Thyroid gland (tissue), 4 donors: ENCODE results near the gene ZNF618. TPM values are rescaled to one million over a fixed set of nuclear protein-coding genes. Genes with fewer than 3 reads are reported as not detected.

ENCODE experiments used
- DNase-seq, 2 donors: peaks; one replicate each; pipeline ENCODE4 v3.0.0-alpha.2; 2019
- H3K27ac ChIP-seq, 3 donors: fragments of 200-600 bp; sonication (generic); 1 replicate in 2 of 3; 2 replicates in 1 of 3; pipeline ENCODE4 v1.5.1; 2016 to 2019; ENCODE audit warnings: mild to moderate bottlenecking in 1 of 3, moderate library complexity in 1 of 3
- H3K27me3 ChIP-seq: fragments of 200-600 bp; sonication (generic); one replicate; pipeline ENCODE4 v1.5.1; 2019
- H3K36me3 ChIP-seq, 2 donors: fragments of 200-600 bp; sonication (generic); one replicate each; pipeline ENCODE4 v1.5.1; 2016 to 2019
- H3K4me1 ChIP-seq, 2 donors: fragments of 200-600 bp; sonication (generic); one replicate each; pipeline ENCODE4 v1.5.1; 2017 to 2019
- H3K4me3 ChIP-seq, 3 donors: fragments of 200-600 bp; sonication (generic); replicated peaks in 1 of 3; 1 replicate in 2 of 3; 2 replicates in 1 of 3; pipeline ENCODE4 v1.5.1; 2016; ENCODE audit warnings: mild to moderate bottlenecking in 1 of 3
- H3K9me3 ChIP-seq: fragments of 200-600 bp; sonication (generic); one replicate; pipeline ENCODE4 v1.5.1; 2017
- CTCF ChIP-seq, 6 experiments: fragments of 200-600 bp in 3 of 6; fragments of 450-650 bp in 3 of 6; sonication (generic) in 3 of 6; IDR thresholded peaks; one replicate each; pipeline ENCODE4 v1.5.1; 2016 to 2019; ENCODE audit warnings: antibody characterized with exemption in 6 of 6, mild to moderate bottlenecking in 2 of 6, inconsistent platforms in 1 of 6, moderate library complexity in 1 of 6
- POLR2A ChIP-seq, 2 donors: fragments of 450-650 bp; IDR thresholded peaks; one replicate each; pipeline ENCODE4 v1.6.1; 2017; ENCODE audit warnings: antibody characterized with exemption in 2 of 2, mild to moderate bottlenecking in 2 of 2, moderate library complexity in 1 of 2
- WGBS, 2 donors: methylation state at CpG; one replicate each; pipeline ENCODE4 v1.1.5; 2017; 5-methylcytosine and 5-hydroxymethylcytosine counted together
- intact Hi-C: fragments of 100-400 bp; cut with DNase I; formaldehyde crosslinking; loops from one replicate; pipeline ENCODE4 v1.15.1; 2023
- total RNA-seq, 4 donors: library from RNA; depleted of rRNA; stranded (reverse); fragments of >200 nt; gene quantifications; one replicate each; pipeline ENCODE4 v1.2.3, GENCODE V29; 2016

ZNF618 gene
- total RNA-seq, 4 donors from 2014 or later = 9.9 to 17.5 (median 15.5) TPM

- Histone ChIP-seq H3K27me3 (no peaks in the 10 kb centered on the region), H3K9me3 (no peaks in the 10 kb centered on the region), H3K4me3 (no peak overlapping the region), H3K27ac (no peak overlapping the region), H3K36me3 (peaks cover 13 to 15% of the 10 kb centered on the region in 2 donors), H3K4me1 (peaks cover 2 to 8% of the 10 kb centered on the region in 2 donors)
- WGBS, 2 donors = 76% methylated on average over 10 to 11 of the region's 12 CpGs
- peak in 1 of 2 donors; percentile 12 for DNase-seq
- peak in 5 of 6 experiments; percentile 11 to 36 (median 25) for TF ChIP-seq CTCF (IDR thresholded peaks at IDR 0.05)
- TF ChIP-seq POLR2A (IDR thresholded peaks at IDR 0.05) = no peak
- intact Hi-C loops = loop anchor here (10.0 kb wide), 1 partner anchor 229 kb away; no protein-coding TSS in a partner anchor
These were observed 157.4 kb downstream of the ZNF618 start for GRCh38 chr9:114033397-114034103.

GRCh38 chr9:114034196-114034595 is 158.1 kb downstream of the ZNF618 start:
- no peak overlapping the region for H3K27ac ChIP-seq
- no peaks in the 10 kb centered on the region for H3K9me3 ChIP-seq
- H3K4me1 ChIP-seq = peaks cover 6 to 14% of the 10 kb centered on the region in 2 donors
- intact Hi-C loops = loop anchor here (10.0 kb wide), 1 partner anchor 229 kb away; no protein-coding TSS in a partner anchor
- TF ChIP-seq CTCF (IDR thresholded peaks at IDR 0.05) (no peak), POLR2A (IDR thresholded peaks at IDR 0.05) (no peak)
- H3K4me3 ChIP-seq = no peak overlapping the region
- H3K36me3 ChIP-seq = peaks cover 13 to 15% of the 10 kb centered on the region in 2 donors
- no peak for DNase-seq
- 100% methylated on average over 9 to 10 of the region's 10 CpGs for WGBS, 2 donors
- no peaks in the 10 kb centered on the region for H3K27me3 ChIP-seq

GRCh38 chr9:114034661-114035062 is 158.6 kb downstream of the ZNF618 start:
- intact Hi-C loops = loop anchor here (10.0 kb wide), 1 partner anchor 230 kb away; no protein-coding TSS in a partner anchor
- H3K27me3 ChIP-seq = no peaks in the 10 kb centered on the region
- no peak overlapping the region for H3K4me3 ChIP-seq
- WGBS, 2 donors = 90 to 100% methylated on average over 3 to 4 of the region's 4 CpGs
- TF ChIP-seq POLR2A (IDR thresholded peaks at IDR 0.05) = no peak
- no peak for TF ChIP-seq CTCF (IDR thresholded peaks at IDR 0.05)
- peaks cover 6 to 14% of the 10 kb centered on the region in 2 donors for H3K4me1 ChIP-seq
- DNase-seq = no peak
- no peaks in the 10 kb centered on the region for H3K9me3 ChIP-seq
- peaks cover 12 to 13% of the 10 kb centered on the region in 2 donors for H3K36me3 ChIP-seq
- no peak overlapping the region for H3K27ac ChIP-seq

GRCh38 chr9:114035221-114035844 is 159.2 kb downstream of the ZNF618 start:
- no peak for DNase-seq
- Histone ChIP-seq H3K4me1 (peaks cover 6 to 14% of the 10 kb centered on the region in 2 donors), H3K27ac (no peak overlapping the region), H3K36me3 (peaks cover 12 to 13% of the 10 kb centered on the region in 2 donors), H3K4me3 (no peak overlapping the region), H3K27me3 (no peaks in the 10 kb centered on the region), H3K9me3 (no peaks in the 10 kb centered on the region)
- intact Hi-C loops = loop anchor here (10.0 kb wide), 1 partner anchor 231 kb away; no protein-coding TSS in a partner anchor
- 90 to 93% methylated on average over 17 of the region's 17 CpGs for WGBS, 2 donors
- TF ChIP-seq CTCF (IDR thresholded peaks at IDR 0.05) = no peak
- no peak for TF ChIP-seq POLR2A (IDR thresholded peaks at IDR 0.05)
